Caco-2 (cell line): Measurements from ENCODE around the gene SRPRA. TPM values are rescaled to one million over a fixed set of nuclear protein-coding genes. Genes with fewer than 3 reads are reported as not detected.

ENCODE experiments used
- BruUV-seq: library from RNA; stranded (reverse); fragments of 400-500 nt; replicated peaks from 2 replicates; lab custom pipeline; 2021; lab: Mats Ljungman, UMichigan
- CTCF ChIA-PET: fragments of 300-600 bp; sonication (Branson Sonifier 250); formaldehyde crosslinking; loops from one replicate; lab custom pipeline; 2022; ENCODE audit warnings: antibody characterized with exemption; lab: Charles Lee
- POLR2A ChIA-PET: fragments of 300-600 bp; sonication (Branson Sonifier 250); formaldehyde crosslinking; loops from one replicate; lab custom pipeline; 2022; ENCODE audit warnings: antibody characterized with exemption; lab: Charles Lee
- DNase-seq, 2 experiments: peaks; one replicate each; pipeline versions ENCODE4 v3.0.0 to v3.0.0-alpha.2; 2020 to 2022
- H3K27me3 ChIP-seq: replicated peaks from 2 replicates; pipeline ENCODE4 v1.6.0; 2011; ENCODE audit warnings: low read length; ENCODE audit not compliant: control insufficient read depth, insufficient read depth
- H3K36me3 ChIP-seq: 2 replicates; pipeline ENCODE4 v1.5.1; 2011; ENCODE audit warnings: low read length; ENCODE audit not compliant: control insufficient read depth, insufficient read depth
- H3K4me1 ChIP-seq: fragments of 250-450 bp; sonication (Bioruptor Pico); 2 replicates; pipeline ENCODE4 v1.5.1; 2020; ENCODE audit warnings: mild to moderate bottlenecking
- H3K4me3 ChIP-seq: 2 replicates; pipeline ENCODE4 v1.5.1; 2011; ENCODE audit warnings: low read depth, mild to moderate bottlenecking, control low read depth, low read length
- H3K9me3 ChIP-seq: fragments of 250-450 bp; sonication (Bioruptor Pico); 2 replicates; pipeline ENCODE4 v1.5.1; 2020; ENCODE audit warnings: mild to moderate bottlenecking, moderate library complexity
- H3K27ac Mint-ChIP-seq: one replicate; pipeline ENCODE4 v1.8.0; 2022; ENCODE audit warnings: mixed read lengths; ENCODE audit not compliant: unreplicated experiment
- H3K27me3 Mint-ChIP-seq: one replicate; pipeline ENCODE4 v1.8.0; 2022; ENCODE audit warnings: mixed read lengths; ENCODE audit not compliant: insufficient read depth, unreplicated experiment
- H3K36me3 Mint-ChIP-seq: one replicate; pipeline ENCODE4 v1.8.0; 2022; ENCODE audit warnings: mild to moderate bottlenecking, mixed read lengths; ENCODE audit not compliant: insufficient read depth, unreplicated experiment
- H3K4me1 Mint-ChIP-seq: one replicate; pipeline ENCODE4 v1.8.0; 2022; ENCODE audit warnings: low read depth, mixed read lengths; ENCODE audit not compliant: unreplicated experiment
- H3K4me3 Mint-ChIP-seq: one replicate; pipeline ENCODE4 v1.8.0; 2022; ENCODE audit warnings: mild to moderate bottlenecking, moderate library complexity, mixed read lengths; ENCODE audit not compliant: unreplicated experiment
- H3K9me3 Mint-ChIP-seq: one replicate; pipeline ENCODE4 v1.8.0; 2022; ENCODE audit warnings: mixed read lengths; ENCODE audit not compliant: unreplicated experiment
- CTCF ChIP-seq, 2 experiments: fragments of 200-600 bp in 1 of 2; IDR thresholded peaks; 1 replicate in 1 of 2; 2 replicates in 1 of 2; pipeline versions ENCODE4 v1.5.1 to v1.8.0; 2011 to 2022; ENCODE audit warnings: antibody characterized with exemption in 1 of 2, control low read depth in 1 of 2, inconsistent platforms in 1 of 2, low read depth in 1 of 2, low read length in 1 of 2, mild to moderate bottlenecking in 1 of 2, moderate library complexity in 1 of 2; ENCODE audit not compliant: insufficient read depth in 1 of 2, severe bottlenecking in 1 of 2, unreplicated experiment in 1 of 2
- intact Hi-C: fragments of 100-400 bp; cut with micrococcal nuclease; formaldehyde crosslinking; loops from one replicate; pipeline ENCODE4 v1.10.0; 2022; ENCODE audit not compliant: unreplicated experiment
- total RNA-seq: library from RNA; stranded (reverse); gene quantifications from 2 replicates; pipeline ENCODE4 v1.2.3, GENCODE V29; 2022

The SRPRA gene
- total RNA-seq, 1 experiment from 2014 or later: 191 TPM

DNA sequence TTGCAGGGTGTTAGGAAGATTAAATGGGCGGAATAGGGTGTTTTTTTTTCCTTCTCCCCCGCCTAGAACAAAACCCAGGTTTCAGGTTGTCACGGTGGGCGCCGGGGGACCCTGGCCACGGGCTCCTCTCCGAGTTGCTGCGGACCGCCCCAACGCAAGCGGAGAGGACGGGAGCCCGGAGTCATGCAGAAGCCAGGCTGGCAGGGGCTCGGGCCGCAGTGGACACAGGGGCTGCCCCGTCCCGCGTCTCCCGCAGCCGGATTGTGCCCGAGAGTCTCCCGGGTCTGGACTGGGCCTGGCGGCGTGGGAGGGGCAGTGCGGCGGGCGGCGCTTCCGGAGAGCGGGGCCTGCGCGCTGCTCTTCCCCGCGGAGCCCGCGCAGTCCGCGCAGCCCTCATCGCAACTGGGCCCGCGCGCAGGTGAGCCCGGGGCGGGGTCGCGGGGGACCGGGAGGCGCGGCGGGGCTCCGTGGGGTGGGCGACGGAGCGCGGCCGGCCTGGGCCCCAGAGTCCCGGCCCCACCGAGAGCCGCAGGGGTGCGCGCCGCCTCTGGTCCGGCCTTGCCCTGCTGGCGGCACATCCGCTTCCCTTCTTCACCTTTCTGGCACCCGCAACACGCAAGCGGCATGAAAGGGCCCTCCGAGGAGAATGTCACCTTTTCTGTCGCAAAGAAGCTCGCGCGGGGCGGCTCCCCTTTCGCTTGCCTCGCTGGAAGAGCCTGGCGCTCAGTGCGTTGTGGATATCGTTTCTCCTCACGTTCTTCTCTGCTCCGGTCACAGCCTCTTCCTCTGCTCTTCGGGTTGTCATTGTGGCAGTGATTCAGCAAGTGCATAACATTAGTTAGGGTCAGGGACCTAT is 14.3 kb upstream of the SRPRA start, which contains the start of gene TIRAP:
TSS of gene TIRAP (plus strand) at position 358 of the 856 bp plus-strand sequence. CDS start 7,802 bp downstream, outside the sequence.
- peak; percentile 70 to 82 for DNase-seq
- peak in 1 of 2 experiments; percentile 5 for TF ChIP-seq CTCF (IDR thresholded peaks at IDR 0.05; ENCODE audit: insufficient read depth in 1 of 2, low read depth in 1 of 2, low read length in 1 of 2, severe bottlenecking in 1 of 2, unreplicated experiment in 1 of 2)
- Mint-ChIP-seq H3K36me3 (peaks cover 24% of the 10 kb centered on the region), H3K27me3 (no peaks in the 10 kb centered on the region), H3K4me1 (peaks cover 11% of the 10 kb centered on the region), H3K27ac (peak within 1 kb of the TSS; percentile 80), H3K4me3 (peak within 1 kb of the TSS; percentile 96), H3K9me3 (no peaks in the 10 kb centered on the region)
- ChIA-PET CTCF (no interaction called here), POLR2A (interaction anchor here (0.7 to 2.6 kb wide), 2 partner anchors 14 to 79 kb away, joined by 3 to 14 read pairs; partner anchors contain the start of genes FOXRED1 and SRPRA)
- Histone ChIP-seq H3K9me3 (no peaks in the 10 kb centered on the region), H3K4me3 (peak within 1 kb of the TSS; percentile 71), H3K4me1 (peaks cover 7% of the 10 kb centered on the region), H3K36me3 (no peaks in the 10 kb centered on the region), H3K27me3 (no peaks in the 10 kb centered on the region)
- intact Hi-C loops: loop anchor here (1.0 kb wide), 2 partner anchors 14 to 21 kb away; partner anchors contain the start of genes DCPS and FOXRED1
- no TSS peak for BruUV-seq

DNA sequence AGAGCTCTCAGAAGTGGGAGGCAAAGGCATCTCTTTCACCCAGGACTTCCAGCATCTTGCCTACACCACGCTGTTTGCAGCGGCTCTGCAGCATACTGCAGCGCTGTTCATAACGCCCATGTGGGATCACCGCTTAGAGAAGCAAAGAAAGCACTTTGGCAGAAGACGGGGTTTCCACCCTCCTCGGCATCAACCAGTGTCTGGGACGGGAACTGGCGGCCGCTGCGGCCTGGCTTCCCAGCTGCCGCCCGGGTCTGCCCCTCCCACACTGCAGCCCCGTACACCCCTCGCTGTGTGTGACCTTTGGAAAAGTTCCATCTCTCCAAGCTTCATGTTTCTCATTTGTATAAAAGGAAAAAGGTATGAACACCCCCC is 13.7 kb upstream of the SRPRA start:
- Histone ChIP-seq H3K9me3 (no peaks in the 10 kb centered on the region), H3K36me3 (no peaks in the 10 kb centered on the region), H3K27me3 (no peaks in the 10 kb centered on the region), H3K4me3 (peak overlapping the region; percentile 71), H3K4me1 (peaks cover 7% of the 10 kb centered on the region)
- Mint-ChIP-seq H3K36me3 (peaks cover 27% of the 10 kb centered on the region), H3K9me3 (no peaks in the 10 kb centered on the region), H3K27ac (peak overlapping the region; percentile 73), H3K27me3 (no peaks in the 10 kb centered on the region), H3K4me3 (peak overlapping the region; percentile 96), H3K4me1 (peaks cover 11% of the 10 kb centered on the region)
- BruUV-seq: TSS peak; percentile 59
- peak in 1 of 2 experiments; percentile 66 for DNase-seq
- TF ChIP-seq CTCF (IDR thresholded peaks at IDR 0.05; ENCODE audit: insufficient read depth in 1 of 2, low read depth in 1 of 2, low read length in 1 of 2, severe bottlenecking in 1 of 2, unreplicated experiment in 1 of 2): no peak
- CTCF ChIA-PET: no interaction called here
- POLR2A ChIA-PET: interaction anchor here (0.7 to 2.6 kb wide), 2 partner anchors 13 to 78 kb away, joined by 3 to 14 read pairs; partner anchors contain the start of genes FOXRED1 and SRPRA
- intact Hi-C loops: no loop called here

- Histone ChIP-seq H3K9me3 (no peaks in the 10 kb centered on the region), H3K4me1 (peaks cover 7% of the 10 kb centered on the region), H3K27me3 (no peaks in the 10 kb centered on the region), H3K4me3 (no peak overlapping the region), H3K36me3 (no peaks in the 10 kb centered on the region)
- DNase-seq: no peak
- no TSS peak for BruUV-seq
- ChIA-PET CTCF (no interaction called here), POLR2A (interaction anchor here (2.6 kb wide), 1 partner anchor 13 kb away, joined by 14 read pairs; the partner anchor contains the start of genes FOXRED1 and SRPRA)
- intact Hi-C loops: no loop called here
- Mint-ChIP-seq H3K9me3 (no peaks in the 10 kb centered on the region), H3K4me1 (peaks cover 11% of the 10 kb centered on the region), H3K27me3 (no peaks in the 10 kb centered on the region), H3K27ac (peak overlapping the region; percentile 73), H3K36me3 (peaks cover 22% of the 10 kb centered on the region), H3K4me3 (peak overlapping the region; percentile 96)
- TF ChIP-seq CTCF (IDR thresholded peaks at IDR 0.05; ENCODE audit: insufficient read depth in 1 of 2, low read depth in 1 of 2, low read length in 1 of 2, severe bottlenecking in 1 of 2, unreplicated experiment in 1 of 2): no peak
Measured at GRCh38 chr11:126281666-126282175, 13.0 kb upstream of the SRPRA start.
